IMR-90 (cell line): ENCODE data around the gene UNK. TPM values are rescaled to one million over a fixed set of nuclear protein-coding genes. Genes with fewer than 3 reads are reported as not detected.

Source experiments
- ATAC-seq: fragments of 200-7000 bp; cut with Tn5 transposase; 2 replicates; pipeline ENCODE4 v1.9.1; 2020; ENCODE audit warnings: low read depth, mild to moderate bottlenecking, moderate library complexity
- BruUV-seq: library from RNA; stranded (reverse); fragments of 400-500 nt; replicated peaks from 2 replicates; lab custom pipeline; 2021; lab: Mats Ljungman, UMichigan
- CTCF ChIA-PET: fragments of 300-600 bp; formaldehyde crosslinking; extraction: SDS; loops from one replicate; lab custom pipeline; 2021; ENCODE audit warnings: antibody characterized with exemption; lab: Yijun Ruan, JAX
- POLR2A ChIA-PET: fragments of 300-600 bp; sonication (Branson Sonifier 250); formaldehyde crosslinking; loops from one replicate; lab custom pipeline; 2022; ENCODE audit warnings: antibody characterized with exemption; ENCODE audit not compliant: unreplicated experiment; lab: Charles Lee
- DNase-seq: peaks from one replicate; pipeline ENCODE4 v3.0.0; 2013
- H2AFZ ChIP-seq: replicated peaks from 2 replicates; pipeline ENCODE3; 2013; ENCODE audit warnings: low read length, mild to moderate bottlenecking; ENCODE audit not compliant: poor library complexity
- H2AK5ac ChIP-seq: 2 replicates; pipeline ENCODE4 v1.6.1; 2013; ENCODE audit warnings: low read depth, low read length, inconsistent platforms
- H2AK9ac ChIP-seq: replicated peaks from 2 replicates; pipeline ENCODE3; 2013; ENCODE audit warnings: mild to moderate bottlenecking, low read depth, low read length, moderate library complexity; ENCODE audit not compliant: poor library complexity
- H2BK120ac ChIP-seq: 2 replicates; pipeline ENCODE4 v1.6.1; 2013; ENCODE audit warnings: low read depth, low read length, inconsistent platforms
- H2BK15ac ChIP-seq: 3 replicates; pipeline ENCODE4 v1.6.1; 2013; ENCODE audit warnings: low read depth, low read length, inconsistent platforms
- H2BK20ac ChIP-seq: 2 replicates; pipeline ENCODE4 v1.6.1; 2013; ENCODE audit warnings: low read depth, mild to moderate bottlenecking, inconsistent platforms, low read length, moderate library complexity
- H2BK5ac ChIP-seq: 2 replicates; pipeline ENCODE4 v1.6.1; 2013; ENCODE audit warnings: mild to moderate bottlenecking, low read depth, low read length, inconsistent platforms; ENCODE audit not compliant: poor library complexity, severe bottlenecking
- H3K14ac ChIP-seq: replicated peaks from 2 replicates; pipeline ENCODE4 v1.6.1; 2013; ENCODE audit warnings: low read depth, low read length, inconsistent platforms
- H3K18ac ChIP-seq: 2 replicates; pipeline ENCODE4 v1.6.1; 2013; ENCODE audit warnings: low read depth, low read length, control low read depth
- H3K23ac ChIP-seq: 2 replicates; pipeline ENCODE4 v1.6.1; 2013; ENCODE audit warnings: low read depth, low read length, inconsistent platforms
- H3K27ac ChIP-seq: 2 replicates; pipeline ENCODE4 v1.5.1; 2013; ENCODE audit warnings: mild to moderate bottlenecking, control low read depth, low read length; ENCODE audit not compliant: insufficient read depth
- H3K27me3 ChIP-seq: 2 replicates; pipeline ENCODE4 v1.6.1; 2013; ENCODE audit warnings: low read length; ENCODE audit not compliant: control insufficient read depth, insufficient read depth
- H3K36me3 ChIP-seq: 2 replicates; pipeline ENCODE4 v1.6.1; 2013; ENCODE audit warnings: low read length, mixed read lengths; ENCODE audit not compliant: control insufficient read depth, insufficient read depth
- H3K4ac ChIP-seq: 2 replicates; pipeline ENCODE4 v1.6.1; 2013; ENCODE audit warnings: low read depth, low read length, inconsistent platforms
- H3K4me1 ChIP-seq: 2 replicates; pipeline ENCODE4 v1.6.1; 2013; ENCODE audit warnings: low read length, mixed read lengths; ENCODE audit not compliant: control insufficient read depth, insufficient read depth
- H3K4me2 ChIP-seq: 2 replicates; pipeline ENCODE4 v1.6.1; 2013; ENCODE audit warnings: low read depth, mild to moderate bottlenecking, control low read depth, low read length, moderate library complexity
- H3K4me3 ChIP-seq: 2 replicates; pipeline ENCODE4 v1.5.1; 2013; ENCODE audit warnings: low read depth, mild to moderate bottlenecking, control low read depth, low read length, moderate library complexity; ENCODE audit not compliant: insufficient read depth
- H3K56ac ChIP-seq: 2 replicates; pipeline ENCODE4 v1.6.1; 2013; ENCODE audit warnings: low read length, inconsistent platforms; ENCODE audit not compliant: insufficient read depth; ENCODE audit errors: extremely low read depth
- H3K79me1 ChIP-seq, 2 experiments: 2 replicates each; pipeline ENCODE4 v1.6.1; 2013; ENCODE audit warnings: low read length in 2 of 2, inconsistent platforms in 1 of 2, low read depth in 1 of 2
- H3K9ac ChIP-seq: 2 replicates; pipeline ENCODE4 v1.6.1; 2013; ENCODE audit warnings: low read depth, low read length, control low read depth
- H3K9me1 ChIP-seq: 2 replicates; pipeline ENCODE4 v1.6.1; 2013; ENCODE audit warnings: low read length, inconsistent platforms; ENCODE audit not compliant: insufficient read depth
- H3K9me3 ChIP-seq: 2 replicates; pipeline ENCODE4 v1.6.1; 2013; ENCODE audit warnings: low read length; ENCODE audit not compliant: control insufficient read depth, insufficient read depth
- H4K20me1 ChIP-seq: 2 replicates; pipeline ENCODE4 v1.6.1; 2013; ENCODE audit warnings: low read length, inconsistent platforms; ENCODE audit not compliant: insufficient read depth
- H4K5ac ChIP-seq: 2 replicates; pipeline ENCODE4 v1.6.1; 2013; ENCODE audit warnings: mild to moderate bottlenecking, low read depth, low read length, control low read depth
- H4K8ac ChIP-seq, 2 experiments: 2 replicates each; pipeline ENCODE4 v1.6.1; 2013; ENCODE audit warnings: low read depth in 2 of 2, low read length in 2 of 2, control low read depth in 1 of 2, inconsistent platforms in 1 of 2
- H4K91ac ChIP-seq: 2 replicates; pipeline ENCODE4 v1.6.1; 2013; ENCODE audit warnings: low read depth, low read length, inconsistent platforms; ENCODE audit not compliant: insufficient read depth
- BHLHE40 ChIP-seq: fragments of 150-350 bp; IDR thresholded peaks from 2 replicates; pipeline ENCODE4 v1.6.1; 2016; ENCODE audit warnings: mild to moderate bottlenecking, low read depth, low read length
- CEBPB ChIP-seq: IDR thresholded peaks from 2 replicates; pipeline ENCODE4 v1.6.1; 2012; ENCODE audit warnings: low read depth, low read length, improper control_type of control experiment
- CHD1 ChIP-seq: IDR thresholded peaks from 2 replicates; pipeline ENCODE4 v1.6.1; 2012; ENCODE audit warnings: low read depth, low read length, improper control_type of control experiment
- CTCF ChIP-seq: conservative IDR thresholded peaks from 2 replicates; pipeline ENCODE4 v1.5.1; 2012; ENCODE audit warnings: mild to moderate bottlenecking, low read depth, low read length, improper control_type of control experiment
- ELK1 ChIP-seq: fragments of 150-350 bp; IDR thresholded peaks from 2 replicates; pipeline ENCODE4 v1.6.1; 2016; ENCODE audit warnings: low read depth, mild to moderate bottlenecking, low read length, moderate library complexity, borderline replicate concordance
- FOS ChIP-seq: fragments of 150-350 bp; IDR thresholded peaks from 2 replicates; pipeline ENCODE4 v1.6.1; 2016; ENCODE audit warnings: low read depth, low read length
- MAFK ChIP-seq: IDR thresholded peaks from 2 replicates; pipeline ENCODE4 v1.6.1; 2012; ENCODE audit warnings: low read depth, low read length, improper control_type of control experiment
- MAZ ChIP-seq: IDR thresholded peaks from 2 replicates; pipeline ENCODE4 v1.6.1; 2012; ENCODE audit warnings: low read depth, mild to moderate bottlenecking, low read length, improper control_type of control experiment, moderate library complexity, borderline replicate concordance
- MXI1 ChIP-seq: IDR thresholded peaks from 2 replicates; pipeline ENCODE4 v1.6.1; 2012; ENCODE audit warnings: low read depth, mild to moderate bottlenecking, low read length, moderate library complexity, borderline replicate concordance
- NFE2L2 ChIP-seq: fragments of 150-350 bp; IDR thresholded peaks from 2 replicates; pipeline ENCODE4 v1.6.1; 2016; ENCODE audit warnings: low read depth, mild to moderate bottlenecking, low read length
- POLR2A ChIP-seq: IDR thresholded peaks from 2 replicates; pipeline ENCODE4 v1.6.1; 2012; ENCODE audit warnings: mild to moderate bottlenecking, low read depth, low read length
- RAD21 ChIP-seq: IDR thresholded peaks from 2 replicates; pipeline ENCODE4 v1.6.1; 2012; ENCODE audit warnings: low read length, improper control_type of control experiment
- RCOR1 ChIP-seq: IDR thresholded peaks from 2 replicates; pipeline ENCODE4 v1.6.1; 2012; ENCODE audit warnings: mild to moderate bottlenecking, low read length, improper control_type of control experiment; ENCODE audit not compliant: insufficient replicate concordance
- RFX5 ChIP-seq: IDR thresholded peaks from 2 replicates; pipeline ENCODE4 v1.8.0; 2012; ENCODE audit warnings: low read depth, mild to moderate bottlenecking, low read length, moderate library complexity
- SMC3 ChIP-seq: fragments of 150-350 bp; IDR thresholded peaks from 2 replicates; pipeline ENCODE4 v1.6.1; 2016; ENCODE audit warnings: low read depth, mild to moderate bottlenecking, antibody characterized with exemption, low read length, moderate library complexity
- USF2 ChIP-seq: fragments of 150-350 bp; IDR thresholded peaks from 2 replicates; pipeline ENCODE4 v1.6.1; 2017; ENCODE audit warnings: mild to moderate bottlenecking, antibody characterized with exemption, low read length, low read depth
- WGBS, 2 experiments: methylation state at CpG; one replicate each; pipeline versions ENCODE4 v1.1.5 to v1.1.7; 2013; ENCODE audit warnings: missing lambda C conversion rate in 2 of 2; ENCODE audit not compliant: insufficient read length in 1 of 2; ENCODE audit errors: extremely low coverage in 2 of 2; 5-methylcytosine and 5-hydroxymethylcytosine counted together
- dilution Hi-C: fragments of 300-500 bp; cut with HindIII; formaldehyde crosslinking; loops from one replicate; pipeline ENCODE4 v1.14.3; 2018; ENCODE audit warnings: low sequenced_read_pairs; ENCODE audit not compliant: unreplicated experiment
- in situ Hi-C: fragments of 300-500 bp; cut with MboI; formaldehyde crosslinking; loops from 3 replicates; pipeline ENCODE4 v1.14.3; 2019; ENCODE audit warnings: low sequenced_read_pairs, inconsistent platforms, mixed read lengths
- intact Hi-C: fragments of 100-400 bp; cut with micrococcal nuclease; formaldehyde crosslinking; loops from 2 replicates; pipeline ENCODE4 v1.10.0; 2022
- polyA plus RNA-seq, 3 experiments: library from polyadenylated mRNA; depleted of rRNA; stranded (reverse); fragments of >200 nt; gene quantifications; 2 replicates each; pipeline ENCODE4 v1.2.3, GENCODE V29; 2012; ENCODE audit warnings: low replicate concordance in 1 of 3
- total RNA-seq: library from RNA; depleted of rRNA; stranded (reverse); fragments of >200 nt; gene quantifications from 2 replicates; pipeline ENCODE4 v1.2.3, GENCODE V29; 2012

Gene UNK
- total and polyA plus RNA-seq, 2 of the 4 experiments (the other 2 are of a cell fraction), result 15.4 to 17.3 TPM

GRCh38 chr17:75740631-75741077 is 44.0 kb upstream of the UNK start:
- Histone ChIP-seq H2BK5ac (no peak overlapping the region), H3K79me1 (no peaks in the 10 kb centered on the region), H3K27me3 (peaks cover 2% of the 10 kb centered on the region; the same call in 1 of the 2 replicates), H4K20me1 (no peaks in the 10 kb centered on the region), H2BK20ac (no peak overlapping the region), H2BK120ac (no peak overlapping the region), H3K4me2 (no peak overlapping the region), H3K18ac (no peak overlapping the region), H3K27ac (no peak overlapping the region), H4K8ac (no peak overlapping the region), H3K4ac (no peak overlapping the region), H3K9me3 (no peaks in the 10 kb centered on the region), H4K5ac (no peak overlapping the region), H3K4me3 (no peak overlapping the region), H3K9ac (no peak overlapping the region), H2AK5ac (no peak overlapping the region), H3K23ac (no peak overlapping the region), H3K4me1 (no peaks in the 10 kb centered on the region), H4K91ac (no peak overlapping the region), H2AK9ac (no peak overlapping the region), H2AFZ (peak overlapping the region; percentile 51), H2BK15ac (no peak overlapping the region), H3K9me1 (no peaks in the 10 kb centered on the region), H3K56ac (no peak overlapping the region), H3K14ac (no peak overlapping the region), H3K36me3 (no peaks in the 10 kb centered on the region)
- in situ Hi-C loops (loop anchor here (10.0 kb wide), 1 partner anchor 316 kb away; no protein-coding TSS in a partner anchor), intact Hi-C loops (no loop called here), dilution Hi-C loops (no loop called here)
- DNase-seq, result no peak
- WGBS, 2 experiments, result 100% methylated on average over 3 of the region's 17 CpGs; no CpG with 5 or more reads in 1 of the 2 experiments
- ATAC-seq, result no peak
- BruUV-seq, result no TSS peak
- POLR2A ChIA-PET, result no interaction called here
- no peak for TF ChIP-seq RFX5
- no peak for TF ChIP-seq MAZ
- TF ChIP-seq CEBPB, result no peak
- no peak for TF ChIP-seq USF2
- TF ChIP-seq BHLHE40, result no peak
- no peak for TF ChIP-seq RAD21
- TF ChIP-seq MXI1, result no peak
- no peak for TF ChIP-seq MAFK
- no peak for TF ChIP-seq FOS
- TF ChIP-seq SMC3, result no peak
- TF ChIP-seq RCOR1, result no peak
- TF ChIP-seq NFE2L2, result no peak
- no peak for TF ChIP-seq CTCF
- no peak for TF ChIP-seq CHD1
- no peak for TF ChIP-seq ELK1
- no peak for TF ChIP-seq POLR2A
- CTCF ChIA-PET, result no interaction called here
